Stimulated activated CD4-positive, alpha-beta T cell treated with anti-CD3 and anti-CD28 coated beads, TNF-alpha, amount 100 ng/mL, for 48 hours (primary cell): ENCODE measurements around the gene LRBA.
"Not testable (repeated sequence)": the region's sequence is repeated elsewhere in the genome, so short reads cannot be mapped to it uniquely, and the experiment has no call there.

Experiments used
- DNase-seq, 3 donors: peaks; one replicate each; pipeline ENCODE4 v3.0.0-alpha.2; 2020; ENCODE audit warnings: low read depth in 3 of 3

Gene LRBA

DNA sequence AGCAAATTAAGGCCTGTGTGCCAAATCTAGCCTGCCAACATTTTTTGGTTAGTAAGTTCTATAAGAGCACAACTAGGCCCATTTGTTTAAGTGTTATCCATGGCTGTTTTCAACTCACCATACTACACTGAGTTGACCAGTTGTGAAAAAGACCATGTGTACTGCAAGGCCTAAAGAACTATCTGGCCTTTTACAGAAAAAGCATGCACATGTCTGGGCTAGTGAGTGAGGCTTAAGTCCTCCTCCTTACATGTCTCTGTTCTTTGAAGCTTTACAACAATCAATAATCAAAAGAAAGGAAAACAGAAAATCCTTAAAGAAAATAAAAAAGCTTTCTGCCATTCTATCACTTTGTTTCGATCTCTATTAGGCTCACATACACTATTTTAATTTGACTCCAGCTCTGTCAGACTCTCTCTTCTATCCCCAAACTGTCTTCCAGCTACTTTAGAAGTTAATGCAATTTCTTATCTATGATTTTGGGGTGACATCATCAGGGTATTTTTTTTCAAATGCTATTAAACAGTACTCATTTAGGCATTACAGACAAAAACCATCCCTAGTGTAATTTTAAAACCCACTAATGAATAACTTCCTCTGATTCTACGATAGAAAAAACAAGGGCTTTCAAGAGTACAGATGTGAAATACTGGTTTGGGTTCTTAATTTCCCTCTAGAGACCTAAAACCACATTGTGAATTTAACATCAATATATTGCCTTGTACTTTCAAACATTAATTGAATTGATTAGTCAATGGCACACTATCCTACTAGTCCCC, 271.3 kb downstream of the LRBA start:
- no peak for DNase-seq

DNA sequence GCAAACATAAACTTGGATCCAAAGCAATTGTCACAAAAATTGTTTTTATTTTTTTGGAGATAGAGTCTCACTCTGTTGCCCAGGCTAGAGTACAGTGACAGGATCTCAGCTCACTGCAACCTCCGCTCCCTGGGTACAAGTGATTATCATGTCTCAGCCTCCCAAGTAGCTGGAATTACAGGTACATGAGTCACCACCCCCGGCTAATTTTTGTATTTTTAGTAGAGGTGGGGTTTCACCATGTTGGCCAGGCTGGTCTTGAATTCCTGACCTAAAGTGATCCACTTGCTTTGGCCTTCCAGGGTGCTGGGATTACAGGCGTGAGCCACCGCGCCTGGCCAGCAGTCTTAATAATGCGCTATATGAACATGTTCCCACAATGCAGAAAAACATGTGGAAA, 272.2 kb downstream of the LRBA start:
- not testable (repeated sequence) for DNase-seq

DNA sequence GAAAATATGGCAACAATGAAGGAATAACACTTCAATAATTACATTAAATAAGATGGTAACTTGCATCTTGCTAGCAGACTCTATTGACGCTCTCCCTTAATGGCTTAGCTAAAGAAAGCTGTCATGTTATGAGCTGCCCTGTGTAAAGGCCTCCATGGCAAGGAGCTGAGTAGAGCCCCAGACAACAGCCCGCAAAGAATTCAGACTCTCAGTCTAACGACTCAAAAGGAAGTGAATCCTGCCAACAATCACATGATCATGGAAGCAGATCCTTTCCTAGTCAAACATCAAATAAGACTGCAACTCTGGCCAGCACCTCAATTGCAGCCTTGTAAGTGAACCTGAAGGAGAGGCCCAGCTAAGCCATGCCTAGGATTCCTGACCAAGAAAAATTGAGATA, 275.5 kb downstream of the LRBA start:
- no peak for DNase-seq

DNA sequence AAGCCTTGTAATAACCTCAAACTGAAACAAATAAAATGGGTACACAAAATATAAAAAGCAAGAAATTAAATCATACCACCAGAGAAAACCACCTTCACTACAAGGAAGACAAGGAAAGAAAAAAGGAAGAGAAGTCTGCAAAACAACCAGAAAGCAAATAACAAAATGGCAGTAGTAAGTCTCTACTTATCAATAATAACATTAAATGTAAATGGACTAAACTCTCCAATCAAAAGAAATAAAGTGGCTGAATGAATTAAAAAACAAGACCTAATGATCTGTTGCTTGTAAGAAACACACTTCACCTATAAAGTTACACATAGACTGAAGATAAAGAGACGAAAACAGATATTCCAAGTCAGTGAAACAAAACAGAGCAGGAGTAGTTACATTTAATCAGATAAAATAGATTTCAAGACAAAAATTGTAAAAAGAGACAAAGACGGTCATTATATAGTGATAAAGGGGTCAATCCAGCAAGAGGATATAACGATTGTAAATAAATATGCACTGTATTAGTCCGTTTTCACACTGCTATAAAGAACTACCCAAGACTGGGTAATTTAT, 289.0 kb downstream of the LRBA start:
- DNase-seq: no peak

DNA sequence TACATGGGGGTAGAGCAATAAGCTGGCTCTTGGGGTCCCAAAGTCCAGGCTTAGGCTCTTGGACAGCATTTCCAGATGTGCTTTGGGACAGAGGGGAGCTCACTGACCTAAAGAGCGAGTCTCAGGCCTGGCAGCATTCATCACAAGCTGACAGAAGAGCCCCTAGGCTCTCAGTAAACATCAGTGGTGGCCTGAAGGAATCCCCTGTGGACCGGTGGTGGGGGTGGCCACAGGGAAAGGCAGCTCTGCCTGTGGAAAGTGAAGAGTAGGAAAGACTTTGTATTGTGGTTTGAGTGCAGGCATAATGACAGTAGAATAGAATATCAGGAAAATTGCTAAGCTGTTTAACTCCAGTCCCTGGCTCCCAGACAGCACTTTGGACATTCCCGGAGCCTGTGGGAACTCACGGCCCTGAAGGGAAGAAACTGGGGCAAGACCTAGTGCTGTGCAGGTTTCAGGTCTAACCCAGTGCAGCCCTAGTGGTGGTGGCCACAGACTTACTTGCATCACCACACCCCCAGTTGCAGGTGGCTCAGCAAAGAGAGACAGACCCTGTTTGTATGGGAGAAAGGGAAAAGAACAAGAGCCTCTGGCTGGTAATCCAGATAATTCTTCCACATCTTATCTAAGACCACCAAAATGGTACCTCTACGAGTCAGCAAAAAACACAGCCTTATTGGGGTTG, 291.2 kb downstream of the LRBA start:
- DNase-seq: no peak

DNA sequence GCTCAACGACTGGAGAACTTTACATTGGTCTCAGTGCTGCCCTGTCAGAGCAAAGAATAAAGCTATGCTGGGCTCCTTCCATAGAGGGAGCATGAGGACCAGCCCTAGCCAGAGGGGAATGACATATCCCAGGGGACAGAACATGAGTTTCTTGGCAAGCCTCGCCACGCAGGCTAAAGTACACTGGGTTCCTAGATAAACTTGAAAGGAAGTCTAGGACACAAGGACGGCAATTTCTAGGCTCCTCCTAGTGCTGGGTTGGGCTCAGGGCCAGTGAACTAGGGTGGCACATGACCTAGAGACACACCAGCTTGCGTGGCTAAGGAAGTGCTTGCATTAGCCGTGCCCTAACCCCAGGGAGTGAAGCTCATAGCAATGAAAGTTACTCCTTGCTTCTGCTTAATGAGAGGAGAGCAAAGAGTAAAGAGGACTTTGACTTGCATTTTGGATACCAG, 292.1 kb downstream of the LRBA start:
- no peak for DNase-seq

DNA sequence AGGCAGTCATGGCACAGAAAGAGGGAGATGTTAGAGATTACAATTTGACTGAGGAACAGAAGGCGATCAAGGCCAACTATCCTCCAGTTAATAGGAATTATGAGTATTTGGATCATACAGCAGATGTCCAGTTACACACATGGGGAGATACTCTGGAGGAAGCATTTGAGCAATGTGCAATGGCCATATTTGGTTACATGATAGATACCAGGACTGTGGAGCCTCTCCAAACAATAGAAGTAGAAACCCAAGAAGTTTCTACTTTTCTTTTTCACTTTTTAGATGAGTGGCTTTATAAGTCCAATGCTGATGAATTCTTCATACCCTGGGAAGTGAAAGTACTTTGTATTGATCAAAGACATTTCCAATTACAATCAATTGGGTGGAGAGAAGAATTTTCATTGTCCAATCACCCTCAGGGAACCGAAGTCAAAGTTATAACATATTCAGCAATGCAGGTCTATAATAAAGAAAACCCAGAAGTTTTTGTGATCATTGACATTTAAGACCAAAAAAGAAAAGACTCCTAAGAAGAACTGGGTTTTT, 294.0 kb downstream of the LRBA start:
- DNase-seq: no peak

DNA sequence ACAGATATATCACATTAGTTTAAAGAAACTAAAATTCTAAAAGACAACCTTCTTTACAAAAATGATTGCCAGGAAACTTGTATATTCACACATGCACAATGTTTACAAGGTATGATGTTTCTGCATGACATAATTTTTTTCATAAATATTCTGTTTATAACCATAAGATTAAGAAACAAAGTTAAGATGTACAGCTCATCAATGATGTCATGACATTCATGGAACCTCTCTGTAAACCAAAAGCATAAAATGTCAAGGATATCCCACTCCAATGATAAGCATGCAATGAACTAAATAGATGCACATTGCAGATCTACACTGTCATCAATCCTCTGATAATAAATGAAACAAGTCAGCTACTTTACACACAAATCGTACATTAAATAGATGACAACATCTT, 297.1 kb downstream of the LRBA start:
- no peak for DNase-seq

DNA sequence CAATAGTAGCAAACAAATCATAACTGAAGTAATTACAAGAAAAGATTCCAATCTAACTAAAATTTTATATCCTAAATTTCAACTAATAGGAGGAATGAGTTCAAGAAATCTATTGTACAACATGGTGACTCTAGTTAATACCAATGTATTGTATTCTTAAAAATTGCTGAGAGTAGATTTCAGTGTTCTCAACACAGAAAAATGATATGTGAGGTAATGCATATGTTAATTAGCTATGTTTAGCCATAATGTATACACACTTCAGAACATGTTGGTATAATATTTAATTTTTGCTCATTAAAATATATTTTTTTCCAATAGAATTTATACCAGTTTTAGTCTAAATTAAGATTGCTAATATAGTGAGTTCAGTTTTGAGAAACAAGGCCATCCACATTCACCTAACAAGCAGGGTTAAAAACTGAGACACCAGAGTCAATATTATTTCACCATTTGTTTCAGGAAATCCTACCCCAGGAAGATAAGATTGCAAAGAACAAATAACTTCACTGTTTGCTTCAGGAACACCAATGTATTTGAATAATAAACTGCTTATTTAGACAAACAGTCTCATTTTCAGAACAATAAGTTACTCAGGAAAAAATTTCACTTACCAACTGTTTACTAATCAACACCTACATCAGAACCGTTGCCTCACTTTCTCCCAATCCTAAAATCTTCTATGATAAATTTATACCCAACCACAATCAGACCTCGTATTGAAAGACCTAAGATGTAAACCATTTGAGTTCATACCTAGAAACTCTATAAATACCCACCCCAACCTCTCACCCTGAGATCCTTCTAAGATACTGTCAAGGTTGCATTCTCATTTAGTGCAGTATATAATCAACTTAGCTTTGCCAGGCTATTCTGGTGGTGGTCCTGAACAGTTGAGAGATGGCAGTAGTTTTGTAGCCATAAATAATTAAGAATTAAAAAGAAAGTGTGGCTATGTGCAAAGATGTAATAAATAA, 300.3 kb downstream of the LRBA start:
- DNase-seq: no peak

DNA sequence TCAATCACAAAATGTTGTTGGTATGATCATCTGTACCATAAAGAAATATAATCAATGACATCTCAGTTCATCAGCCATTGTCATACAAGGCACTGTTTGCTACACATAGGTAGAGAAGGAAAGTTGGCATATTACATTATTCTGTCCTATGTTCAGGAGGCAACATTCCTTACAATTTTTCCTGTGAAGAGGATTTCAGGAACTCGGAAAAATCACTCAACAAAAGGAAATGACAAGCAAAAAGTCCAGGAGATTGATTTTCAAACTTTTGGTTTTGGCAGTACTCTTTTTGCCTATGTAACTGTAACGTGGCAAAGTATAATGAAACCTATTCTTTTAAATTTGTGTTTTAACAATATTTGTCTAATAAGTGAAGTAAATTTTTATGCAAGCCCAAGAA, 301.8 kb downstream of the LRBA start:
- no peak for DNase-seq

DNA sequence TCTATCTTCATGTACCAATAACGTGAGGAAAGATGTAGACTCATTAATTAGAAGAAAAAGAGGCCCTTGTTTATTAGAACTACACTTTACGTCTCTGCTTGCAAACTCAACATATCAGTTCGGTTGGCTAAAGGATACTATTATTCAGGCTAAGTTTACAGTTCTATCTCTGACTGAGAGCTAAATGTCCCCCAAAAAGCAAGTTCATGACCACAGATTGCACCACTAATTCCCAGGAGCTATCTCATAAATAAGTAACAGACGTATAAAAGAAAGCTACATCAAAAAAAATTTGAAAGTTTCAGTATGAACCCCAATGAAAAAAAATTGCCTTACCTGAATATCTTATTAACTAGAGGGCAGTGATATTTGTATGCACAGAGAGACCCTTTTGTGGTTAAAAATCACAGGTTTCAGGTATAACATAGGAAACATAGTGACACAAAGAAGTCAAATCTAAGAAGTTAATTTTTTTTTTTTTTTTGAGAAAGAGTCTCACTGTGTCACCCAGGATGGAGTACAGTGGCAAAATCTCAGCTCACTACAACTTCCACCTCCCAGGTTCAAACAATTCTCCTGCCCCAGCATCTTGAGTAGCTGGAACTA, 304.2 kb downstream of the LRBA start:
- no peak for DNase-seq

DNA sequence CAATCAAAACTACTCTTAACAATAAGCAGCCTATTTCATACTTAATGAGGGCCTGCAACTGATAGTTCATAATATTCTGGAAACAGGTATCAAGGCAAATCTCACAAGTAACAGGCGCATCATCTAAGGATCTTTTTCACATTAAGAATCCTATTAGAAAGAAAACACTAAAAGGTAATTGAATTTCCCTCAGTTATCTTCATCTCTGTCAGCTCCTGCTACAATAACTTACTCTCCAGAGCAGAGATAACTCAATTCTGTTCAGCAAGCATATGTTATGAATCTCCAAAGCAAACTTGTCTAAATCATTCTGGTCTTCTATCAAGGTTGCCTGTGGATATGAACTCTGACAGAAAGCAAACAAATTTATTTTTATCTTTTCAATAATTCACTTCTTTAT, 307.1 kb downstream of the LRBA start:
- no peak for DNase-seq

DNA sequence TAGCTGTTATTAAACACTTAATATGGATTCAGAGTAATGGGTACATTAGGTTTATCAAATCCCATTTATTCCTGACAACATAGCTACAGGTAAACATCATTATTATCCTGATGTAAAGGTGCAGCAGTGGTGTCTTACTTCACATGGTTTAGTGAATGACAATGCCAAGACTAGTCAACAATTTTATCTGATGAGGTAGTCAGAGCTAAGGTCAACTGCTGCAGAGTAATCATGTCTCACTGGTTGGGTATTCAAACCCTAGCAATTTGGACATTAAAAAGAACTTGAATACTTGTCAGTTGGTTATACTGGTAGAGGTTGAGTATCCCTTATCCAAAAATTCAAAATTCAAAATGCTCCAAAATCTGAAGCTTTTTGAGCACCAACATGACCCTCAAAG, 315.5 kb downstream of the LRBA start:
- no peak for DNase-seq

DNA sequence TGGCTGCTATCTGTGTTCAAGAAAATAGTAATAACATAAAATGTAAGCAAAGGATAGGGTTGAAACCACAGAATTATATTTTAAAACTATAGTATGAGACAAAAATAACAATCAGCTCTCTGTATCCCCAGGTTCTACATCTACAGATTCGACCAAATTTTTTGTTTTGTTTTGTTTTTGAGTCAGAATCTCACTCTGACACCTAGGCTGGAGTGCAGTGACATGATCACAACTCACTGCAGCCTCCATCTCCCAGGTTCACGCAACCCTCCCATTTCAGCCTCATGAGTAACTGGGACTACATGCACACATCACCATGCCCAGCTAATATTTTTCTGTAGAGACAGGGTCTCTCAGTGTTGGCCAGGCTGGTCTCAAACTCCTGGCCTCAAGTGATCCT, 319.9 kb downstream of the LRBA start:
- no peak for DNase-seq

DNA sequence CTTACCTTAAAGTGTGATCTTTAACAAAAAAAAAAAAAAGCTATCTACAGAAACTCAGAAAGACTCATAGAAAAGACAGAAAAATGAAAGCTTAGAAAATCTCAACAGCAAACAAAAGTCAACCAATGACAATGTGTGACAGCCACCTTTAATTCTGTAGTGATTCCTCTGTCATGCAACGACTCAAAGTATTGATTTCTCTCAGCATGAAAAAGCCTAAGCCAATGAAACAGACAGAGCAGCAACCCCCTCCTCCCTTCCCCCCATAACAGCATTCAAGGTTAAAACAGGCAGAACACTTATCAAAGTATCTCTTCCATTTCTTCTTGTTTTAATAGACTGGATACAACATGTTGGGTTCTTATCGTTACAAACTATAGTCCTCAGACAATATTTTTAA, 320.6 kb downstream of the LRBA start:
- no peak for DNase-seq

DNA sequence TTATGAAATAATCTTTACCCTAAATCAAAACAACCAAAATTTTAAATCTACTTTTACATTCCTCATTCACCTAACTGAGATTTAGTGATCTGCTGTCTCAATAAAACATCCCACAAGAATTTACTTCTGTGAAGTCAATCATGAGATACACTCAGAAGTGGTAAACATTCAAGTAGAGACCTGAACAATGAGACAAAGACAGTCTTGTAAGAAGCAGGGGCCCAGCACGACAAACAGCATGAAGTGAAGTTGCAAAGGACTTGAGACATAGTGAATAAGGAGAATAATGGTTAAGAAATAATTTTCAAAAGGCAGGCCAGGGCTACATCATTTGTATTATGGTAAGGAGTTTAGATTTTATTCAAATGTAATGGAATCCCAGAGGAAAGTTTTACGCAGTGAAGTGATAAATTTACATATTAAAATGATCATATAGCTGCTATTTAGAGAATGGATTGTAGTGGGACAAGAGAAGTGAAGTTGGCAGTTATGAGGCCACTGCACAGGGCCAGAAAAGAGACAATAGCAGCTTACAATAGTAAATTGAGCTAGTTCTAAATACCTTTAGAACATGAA, 331.2 kb downstream of the LRBA start:
- DNase-seq: no peak

DNA sequence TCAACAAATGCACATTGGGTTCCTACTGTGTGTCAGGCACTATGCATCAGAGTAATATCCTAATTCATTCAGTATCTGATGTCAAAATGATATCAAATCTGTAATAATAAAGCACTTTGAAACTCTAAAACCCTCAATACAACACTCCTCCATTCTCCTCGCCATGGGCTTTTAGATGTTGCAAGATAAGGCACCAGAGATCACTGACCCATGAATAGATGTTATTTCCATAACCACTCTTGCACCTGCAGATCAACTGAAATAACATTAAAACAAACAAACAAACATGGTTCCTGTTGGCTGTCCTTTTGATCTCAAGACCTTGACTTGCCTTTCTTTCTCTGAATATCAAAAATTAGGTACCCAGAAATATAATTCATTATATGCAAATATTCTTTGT, 333.0 kb downstream of the LRBA start:
- DNase-seq: no peak

DNA sequence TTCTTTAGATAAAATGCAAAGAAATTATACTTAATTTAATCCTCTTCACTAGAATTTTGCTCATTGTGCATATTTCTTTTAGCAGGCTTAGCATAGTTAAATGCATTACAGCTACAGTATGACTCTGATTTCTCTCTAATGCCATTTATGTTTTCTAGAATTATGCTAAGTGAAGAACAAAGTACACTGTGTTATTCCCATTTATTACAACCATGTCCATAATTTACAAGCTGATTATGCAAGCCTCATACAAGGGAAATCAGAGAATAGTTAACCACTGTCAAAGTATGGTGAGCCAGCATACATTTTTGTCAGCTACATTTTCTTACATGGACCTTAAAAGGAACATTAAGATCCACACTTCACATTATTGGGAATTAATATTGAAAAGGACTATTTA, 334.0 kb downstream of the LRBA start:
- no peak for DNase-seq

DNA sequence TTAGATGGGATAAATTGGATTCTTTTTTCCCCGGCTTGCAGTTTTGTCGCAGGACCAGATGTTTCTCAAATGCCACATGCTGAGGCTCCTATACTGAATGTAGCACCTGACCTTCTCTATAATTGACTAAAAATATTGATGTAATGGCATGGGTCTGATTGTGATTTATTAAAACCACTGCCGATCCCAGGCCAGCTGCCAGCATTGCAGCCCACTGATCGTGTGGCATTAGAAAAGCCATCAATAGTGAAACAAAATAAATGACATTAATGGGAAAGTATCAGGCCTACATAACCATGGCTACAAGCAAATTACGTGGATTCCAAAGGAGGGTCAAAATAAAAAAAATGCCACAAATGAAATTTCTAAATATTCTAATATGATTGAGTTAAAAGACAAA, 334.4 kb downstream of the LRBA start:
- no peak for DNase-seq

DNA sequence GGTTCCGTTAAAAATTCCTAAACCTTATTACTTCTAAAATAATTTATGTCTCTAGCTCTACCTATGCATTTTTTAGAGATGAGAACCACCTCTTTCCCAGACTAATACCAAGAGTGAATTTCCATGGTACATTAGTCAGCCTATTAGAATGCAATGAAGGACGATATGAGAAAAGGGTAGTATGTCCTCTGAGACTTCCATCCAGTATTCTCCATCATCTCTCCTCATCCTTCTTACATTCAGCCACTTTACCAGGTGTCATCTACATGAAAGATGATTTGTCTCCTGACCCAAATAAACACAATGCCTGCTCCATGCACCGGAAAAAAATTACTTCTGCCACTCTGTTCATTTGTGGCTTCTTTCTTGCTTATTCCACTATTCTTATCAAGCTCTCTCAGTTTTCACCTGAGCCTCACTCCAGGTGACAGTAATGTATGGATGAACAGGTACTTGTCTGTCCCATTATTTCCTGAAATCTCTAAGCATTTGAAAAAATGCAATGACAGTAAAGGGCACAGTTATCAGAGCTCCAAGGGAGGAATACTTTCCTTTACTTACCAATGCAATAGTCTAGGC, 335.2 kb downstream of the LRBA start:
- DNase-seq: no peak
